K562 (cell line): Measurements from ENCODE around the gene MRNIP. TPM values are rescaled to one million over a fixed set of nuclear protein-coding genes. Genes with fewer than 3 reads are reported as not detected.

Experiments used
- ATF3 ChIP-seq, 2 experiments: fragments of 450-650 bp in 1 of 2; sonication (generic) in 1 of 2; formaldehyde crosslinking in 1 of 2; IDR thresholded peaks in 1 of 2; conservative IDR thresholded peaks in 1 of 2; 2 replicates each; pipeline versions ENCODE4 v1.6.1 to v1.8.1; 2016 to 2023; ENCODE audit warnings: mild to moderate bottlenecking in 2 of 2, moderate library complexity in 2 of 2, inconsistent platforms in 1 of 2, missing genetic modification reagents in 1 of 2
- BRCA1 ChIP-seq, 2 experiments: fragments of 450-650 bp in 1 of 2; sonication (generic) in 1 of 2; formaldehyde crosslinking in 1 of 2; IDR thresholded peaks; 2 replicates each; pipeline versions ENCODE4 v1.5.0 to v1.6.1; 2017 to 2020; ENCODE audit warnings: mild to moderate bottlenecking in 1 of 2, missing genetic modification reagents in 1 of 2
- E2F3 ChIP-seq: fragments of 250-450 bp; sonication (Bioruptor Pico); IDR thresholded peaks from 2 replicates; pipeline ENCODE4 v1.4.0; 2020; ENCODE audit warnings: mild to moderate bottlenecking
- ESRRA ChIP-seq: fragments of 450-650 bp; IDR thresholded peaks from 2 replicates; pipeline ENCODE4 v1.6.1; 2014; ENCODE audit warnings: low read depth, mild to moderate bottlenecking, moderate library complexity, borderline replicate concordance
- FOXA1 ChIP-seq: fragments of 450-650 bp; IDR thresholded peaks from 2 replicates; pipeline ENCODE4 v1.6.1; 2016; ENCODE audit warnings: mild to moderate bottlenecking, borderline replicate concordance
- KDM2B ChIP-seq: fragments of 250-450 bp; sonication (Bioruptor Pico); IDR thresholded peaks from 2 replicates; pipeline ENCODE4 v1.8.0; 2021; ENCODE audit warnings: mild to moderate bottlenecking, moderate library complexity
- KLF10 ChIP-seq: fragments of 250-450 bp; sonication (Bioruptor Pico); IDR thresholded peaks from 2 replicates; pipeline ENCODE4 v1.6.1; 2021; ENCODE audit warnings: matching md5 sums
- KLF13 ChIP-seq: fragments of 450-650 bp; IDR thresholded peaks from 2 replicates; pipeline ENCODE4 v1.6.1; 2016; ENCODE audit warnings: missing genetic modification characterization, low read depth, mild to moderate bottlenecking, missing compliant biosample characterization, moderate library complexity, borderline replicate concordance
- L3MBTL2 ChIP-seq: fragments of 450-650 bp; IDR thresholded peaks from 2 replicates; pipeline ENCODE4 v1.6.1; 2016; ENCODE audit warnings: mild to moderate bottlenecking, moderate library complexity
- NFRKB ChIP-seq: fragments of 450-650 bp; IDR thresholded peaks from 2 replicates; pipeline ENCODE4 v1.6.1; 2016; ENCODE audit warnings: low read depth
- NONO ChIP-seq, 2 experiments: fragments of 200-400 bp in 1 of 2; fragments of 450-650 bp in 1 of 2; formaldehyde crosslinking in 1 of 2; IDR thresholded peaks; 2 replicates each; pipeline ENCODE4 v1.6.1; 2017; ENCODE audit warnings: low read depth in 2 of 2, mild to moderate bottlenecking in 2 of 2, moderate library complexity in 2 of 2, low read length in 1 of 2
- POLR2G ChIP-seq: fragments of 200-400 bp; formaldehyde crosslinking; IDR thresholded peaks from 2 replicates; pipeline ENCODE4 v1.6.1; 2017; ENCODE audit warnings: low read depth, mild to moderate bottlenecking, antibody characterized with exemption, low read length, moderate library complexity
- POLR2H ChIP-seq: IDR thresholded peaks from 2 replicates; pipeline ENCODE4 v1.6.1; 2016; ENCODE audit warnings: missing genetic modification characterization, low read depth, mild to moderate bottlenecking, control low read depth, missing compliant biosample characterization, moderate library complexity
- RB1 ChIP-seq: fragments of 450-650 bp; IDR thresholded peaks from 2 replicates; pipeline ENCODE4 v1.6.1; 2017; ENCODE audit warnings: low read depth, mild to moderate bottlenecking
- RNF219 ChIP-seq: fragments of 250-450 bp; sonication (Bioruptor Pico); IDR thresholded peaks from 2 replicates; pipeline ENCODE4 v1.5.0; 2022; ENCODE audit warnings: mild to moderate bottlenecking
- TEAD2 ChIP-seq: fragments of 450-650 bp; IDR thresholded peaks from 2 replicates; pipeline ENCODE4 v1.6.1; 2016; ENCODE audit warnings: missing genetic modification characterization, control low read depth, missing compliant biosample characterization
- THRA ChIP-seq: fragments of 450-650 bp; IDR thresholded peaks from 2 replicates; pipeline ENCODE4 v1.6.1; 2017; ENCODE audit warnings: mild to moderate bottlenecking, moderate library complexity
- ZKSCAN8 ChIP-seq: fragments of 200-800 bp; sonication (Bioruptor generic); IDR thresholded peaks from 2 replicates; pipeline ENCODE4 v1.6.1; 2016; ENCODE audit warnings: missing genetic modification characterization, missing compliant biosample characterization
- ZNF354B ChIP-seq: fragments of 250-450 bp; sonication (Bioruptor Pico); IDR thresholded peaks from 2 replicates; pipeline ENCODE4 v1.4.0; 2020
- polyA plus RNA-seq, 8 experiments: library from polyadenylated mRNA; depleted of rRNA in 4 of 8; stranded (reverse) in 5 of 8; unstranded in 3 of 8; fragments of >200 nt; fragmentation: Nextera tagmentation in 2 of 8; fragmentation: Illumina TruSeq in 1 of 8; extraction: Ambion mirVana in 2 of 8; extraction: Trizol in 1 of 8; gene quantifications; 2 replicates each; pipeline versions ENCODE4 v1.2.1 to v1.2.3, GENCODE V29; 2011 to 2014; ENCODE audit warnings: inconsistent platforms in 1 of 8, missing spikeins in 1 of 8
- total RNA-seq, 7 experiments: library from RNA; depleted of rRNA in 6 of 7; stranded (reverse); fragments of >200 nt in 6 of 7; fragmentation: Illumina TruSeq in 2 of 7; extraction: Trizol in 2 of 7; gene quantifications; 2 replicates each; pipeline versions ENCODE4 v1.2.1 to v1.2.3, GENCODE V29; 2011 to 2021; ENCODE audit warnings: low replicate concordance in 1 of 7
- TF ChIP-seq, protein P1 (sequence below): fragments of 450-650 bp; IDR thresholded peaks from 2 replicates; pipeline ENCODE4 v1.6.1; 2016; ENCODE audit warnings: mild to moderate bottlenecking

MRNIP gene
- total and polyA plus RNA-seq, 9 of the 15 experiments (the other 6 are each of a cell fraction or from before 2014, with no cell fraction given), result 3.6 to 39.0 (median 16.8) TPM

DNA sequence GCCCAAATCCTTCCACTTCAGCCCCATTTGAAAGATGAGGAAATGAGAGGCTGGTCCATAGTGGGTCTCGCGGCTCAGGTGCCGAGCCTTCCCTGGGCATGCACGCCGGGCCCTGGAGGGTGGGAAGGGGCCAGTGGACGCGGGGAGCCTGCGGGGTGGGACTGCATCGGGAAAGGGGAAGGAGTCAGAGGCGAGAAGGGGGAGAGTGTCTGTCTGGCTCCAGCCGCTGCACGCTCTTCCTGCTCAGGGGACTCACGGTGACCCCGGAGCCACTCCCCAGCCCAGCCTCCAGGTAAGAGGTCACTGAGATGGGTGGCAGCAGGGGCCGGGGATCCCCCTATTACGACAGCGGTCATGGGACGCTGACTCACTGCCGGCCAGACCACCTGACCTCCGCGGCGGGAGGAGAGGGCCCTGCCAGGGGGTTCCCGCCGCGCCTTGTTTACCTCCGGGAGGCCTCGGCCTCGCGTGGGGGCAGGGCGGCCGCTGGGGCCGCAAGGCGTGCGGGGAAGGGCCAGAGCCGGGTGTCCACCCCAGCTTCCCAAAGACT, 39.8 kb downstream of the MRNIP start (continued):
- TF ChIP-seq THRA (no peak), POLR2H (peak; percentile 56), L3MBTL2 (no peak), ESRRA (peak; percentile 74), ZNF354B (CRISPR knock-in tag) (no peak), RNF219 (CRISPR knock-in tag) (no peak), KLF13 (tag) (no peak), POLR2G (peak; percentile 80), ZKSCAN8 (no peak; the same call in 1 of the 2 replicates), KLF10 (no peak), NFRKB (no peak), BRCA1 (IDR thresholded peaks at IDR 0.05) (no peak), BRCA1 (CRISPR knock-in tag; IDR thresholded peaks at IDR 0.05) (no peak), KDM2B (CRISPR knock-in tag) (no peak), ATF3 (IDR thresholded peaks at IDR 0.05) (peak; percentile 96), ATF3 (CRISPR knock-in tag; conservative IDR thresholded peaks at IDR 0.05) (peak; percentile 94), E2F3 (0 out of 2 replicates have a peak, but pooled peaks have one; percentile 4), FOXA1 (no peak), RB1 (peak; percentile 86), NONO (IDR thresholded peaks at IDR 0.05; ENCODE audit: low read depth in 2 of 2, low read length in 1 of 2) (peak in 1 of 2 experiments; percentile 68; a peak in 1 of 4 replicates), TEAD2 (tag) (no peak)
- TF ChIP-seq, protein P1, sequence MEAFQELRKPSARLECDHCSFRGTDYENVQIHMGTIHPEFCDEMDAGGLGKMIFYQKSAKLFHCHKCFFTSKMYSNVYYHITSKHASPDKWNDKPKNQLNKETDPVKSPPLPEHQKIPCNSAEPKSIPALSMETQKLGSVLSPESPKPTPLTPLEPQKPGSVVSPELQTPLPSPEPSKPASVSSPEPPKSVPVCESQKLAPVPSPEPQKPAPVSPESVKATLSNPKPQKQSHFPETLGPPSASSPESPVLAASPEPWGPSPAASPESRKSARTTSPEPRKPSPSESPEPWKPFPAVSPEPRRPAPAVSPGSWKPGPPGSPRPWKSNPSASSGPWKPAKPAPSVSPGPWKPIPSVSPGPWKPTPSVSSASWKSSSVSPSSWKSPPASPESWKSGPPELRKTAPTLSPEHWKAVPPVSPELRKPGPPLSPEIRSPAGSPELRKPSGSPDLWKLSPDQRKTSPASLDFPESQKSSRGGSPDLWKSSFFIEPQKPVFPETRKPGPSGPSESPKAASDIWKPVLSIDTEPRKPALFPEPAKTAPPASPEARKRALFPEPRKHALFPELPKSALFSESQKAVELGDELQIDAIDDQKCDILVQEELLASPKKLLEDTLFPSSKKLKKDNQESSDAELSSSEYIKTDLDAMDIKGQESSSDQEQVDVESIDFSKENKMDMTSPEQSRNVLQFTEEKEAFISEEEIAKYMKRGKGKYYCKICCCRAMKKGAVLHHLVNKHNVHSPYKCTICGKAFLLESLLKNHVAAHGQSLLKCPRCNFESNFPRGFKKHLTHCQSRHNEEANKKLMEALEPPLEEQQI, result no peak
